DMS153 treated with DMSO at 0.1 percent for 48 hours (cell line): ENCODE data around the gene ACTRT1.

Experiments used
- DNase-seq: peaks from one replicate; lab custom pipeline; 2025; ENCODE audit not compliant: unreplicated experiment; lab: John Stamatoyannopoulos, UW

Gene ACTRT1

DNA sequence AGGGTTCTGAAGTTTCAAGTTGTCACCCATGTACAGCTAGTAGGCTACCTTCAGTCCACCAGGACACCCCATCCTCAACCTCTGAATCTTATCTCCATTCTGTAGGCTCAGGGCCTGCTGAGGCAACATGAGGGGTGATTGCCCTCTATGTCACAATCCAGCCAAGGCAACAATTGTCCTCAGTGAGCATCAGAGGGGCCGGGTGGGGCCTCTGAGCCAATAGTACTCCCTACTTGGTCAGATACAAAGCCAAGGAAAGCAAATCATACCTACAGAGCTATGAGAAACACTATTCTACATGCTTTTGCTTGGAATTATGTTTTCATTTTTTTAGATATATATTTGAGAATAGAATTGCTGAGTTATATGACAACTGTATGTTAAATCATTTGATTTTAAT is at the start of gene ACTRT1:
Gene ACTRT1 (minus strand): TSS at position 101 of the 400 bp plus-strand sequence. CDS start 197 bp downstream, outside the sequence.
- DNase-seq, result no peak

- no peak for DNase-seq
Observed at GRCh38 chrX:128078545-128078944, 26.3 kb upstream of the ACTRT1 start.

DNA sequence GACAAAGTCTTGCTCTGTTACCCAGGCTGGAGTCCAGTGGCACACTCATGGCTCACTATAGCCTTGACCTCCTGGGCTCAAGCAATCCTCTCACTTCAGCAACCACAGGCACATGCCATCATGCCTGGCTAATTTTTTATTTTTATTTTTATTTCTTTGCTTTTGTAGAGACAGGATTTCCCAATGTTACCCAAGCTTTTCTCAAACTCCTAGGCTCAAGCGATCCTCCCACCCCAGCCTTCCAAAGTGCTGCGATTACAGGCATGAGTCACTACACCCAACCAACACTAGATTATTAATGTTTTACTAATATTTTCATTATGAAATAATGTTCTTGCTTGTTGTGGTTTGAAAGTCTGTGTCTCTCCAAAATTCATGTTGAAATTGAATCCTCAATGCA is 5.2 kb upstream of the ACTRT1 start:
- DNase-seq, result no peak

- DNase-seq, result no peak
Observed at GRCh38 chrX:128051526-128051925, 677 bp downstream of the ACTRT1 start.

- no peak for DNase-seq
Observed at GRCh38 chrX:128035318-128035717, 16.9 kb downstream of the ACTRT1 start.

GRCh38 chrX:128021566-128021965 is 30.6 kb downstream of the ACTRT1 start:
- no peak for DNase-seq

DNA sequence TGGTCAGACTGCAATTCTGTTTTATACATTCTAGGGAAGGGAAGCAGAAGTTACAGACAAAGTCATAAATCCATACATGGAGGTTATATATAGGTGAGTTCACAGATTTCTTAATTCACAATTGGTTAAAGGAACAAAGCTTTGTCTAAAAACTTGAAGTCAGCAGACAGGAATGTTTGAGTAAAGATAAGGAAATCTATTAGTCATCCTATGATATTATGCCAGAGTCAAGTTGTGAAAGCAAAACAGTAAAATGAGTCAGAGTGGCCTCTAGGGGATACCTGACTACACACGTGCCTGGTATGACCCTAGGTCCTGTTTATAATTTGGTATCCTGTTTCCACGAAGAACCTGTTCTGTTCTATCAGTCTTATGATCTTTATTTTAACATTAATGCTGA is 31.5 kb downstream of the ACTRT1 start:
- no peak for DNase-seq

GRCh38 chrX:128019218-128019617 is 33.0 kb downstream of the ACTRT1 start:
- no peak for DNase-seq

DNA sequence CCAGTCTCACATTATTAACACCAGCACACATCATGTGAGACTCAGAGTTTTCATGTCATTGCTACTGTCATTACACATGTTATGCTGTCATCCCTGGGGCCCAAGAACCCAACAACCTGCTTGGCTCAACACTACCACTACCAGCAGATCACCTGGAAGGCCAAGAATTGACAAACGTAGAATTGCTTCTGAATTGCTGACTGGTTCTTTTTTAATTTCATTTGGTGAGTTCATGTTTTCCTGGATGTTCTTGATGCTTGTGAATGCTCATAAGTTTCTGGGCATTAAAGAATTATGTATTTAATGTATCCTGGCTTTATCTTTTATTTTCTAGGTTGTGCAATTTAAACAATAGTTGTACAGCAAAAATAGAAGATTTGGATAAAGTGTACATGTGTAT is 40.2 kb downstream of the ACTRT1 start:
- no peak for DNase-seq

DNA sequence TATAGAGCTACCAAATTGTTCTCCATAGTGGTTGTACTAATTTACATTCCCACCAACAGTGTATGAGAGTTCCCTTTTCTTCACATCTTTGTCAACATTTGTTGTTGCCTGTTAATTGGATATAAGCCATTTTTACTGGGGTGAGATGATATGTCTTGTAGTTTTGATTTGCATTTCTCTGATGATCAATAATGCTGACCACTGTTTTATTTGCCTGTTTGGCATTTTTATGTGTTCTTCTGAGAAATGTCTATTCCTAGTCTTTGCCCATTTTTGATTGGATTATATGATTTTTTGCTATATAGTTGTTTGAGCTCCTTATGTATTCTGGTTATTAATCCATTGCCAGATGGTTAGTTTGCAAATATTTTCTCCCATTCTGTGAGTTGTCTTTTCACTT is 44.3 kb downstream of the ACTRT1 start:
- no peak for DNase-seq
